LNCAP (cell line): ENCODE results near the gene ARCN1.

ENCODE experiments used
- TF ChIP-seq, protein P1 (sequence below): fragments of 450-650 bp; IDR thresholded peaks from 2 replicates; pipeline ENCODE4 v1.5.1; 2017; ENCODE audit warnings: mild to moderate bottlenecking

The ARCN1 gene

DNA sequence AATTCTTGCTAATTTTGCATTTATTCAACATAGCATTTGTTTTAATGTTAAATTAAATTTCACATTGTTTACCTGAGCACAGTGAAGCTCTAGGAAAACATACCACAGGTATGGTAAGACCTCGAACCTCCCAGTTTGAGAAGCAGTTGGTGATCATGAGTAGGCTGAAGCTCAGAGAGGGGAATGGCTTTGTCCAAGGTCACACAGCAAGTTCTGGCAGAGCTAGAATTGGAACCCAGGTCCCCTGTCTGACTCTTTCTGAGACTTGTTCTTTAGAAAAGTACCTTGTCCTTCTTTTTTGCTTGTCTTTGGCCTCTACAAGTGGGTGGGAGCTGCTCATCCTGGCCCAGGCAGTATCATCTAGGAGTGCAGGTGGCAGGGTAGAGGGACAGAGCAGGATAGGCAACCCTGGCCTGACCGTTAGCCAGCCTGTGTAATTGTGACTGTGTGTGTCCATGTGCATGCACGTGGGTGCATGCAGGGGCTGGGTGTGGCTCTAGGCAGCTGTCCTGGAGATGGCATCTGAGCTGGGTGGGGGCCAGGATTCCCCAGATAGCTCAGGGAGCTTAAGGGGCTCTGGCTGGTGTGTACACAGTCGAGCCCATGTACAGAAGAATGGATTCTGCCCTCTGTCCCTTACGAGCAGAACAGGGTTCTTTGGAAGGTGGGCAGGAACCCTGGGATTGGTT lies 56.8 kb downstream of the ARCN1 start:
- TF ChIP-seq, protein P1, sequence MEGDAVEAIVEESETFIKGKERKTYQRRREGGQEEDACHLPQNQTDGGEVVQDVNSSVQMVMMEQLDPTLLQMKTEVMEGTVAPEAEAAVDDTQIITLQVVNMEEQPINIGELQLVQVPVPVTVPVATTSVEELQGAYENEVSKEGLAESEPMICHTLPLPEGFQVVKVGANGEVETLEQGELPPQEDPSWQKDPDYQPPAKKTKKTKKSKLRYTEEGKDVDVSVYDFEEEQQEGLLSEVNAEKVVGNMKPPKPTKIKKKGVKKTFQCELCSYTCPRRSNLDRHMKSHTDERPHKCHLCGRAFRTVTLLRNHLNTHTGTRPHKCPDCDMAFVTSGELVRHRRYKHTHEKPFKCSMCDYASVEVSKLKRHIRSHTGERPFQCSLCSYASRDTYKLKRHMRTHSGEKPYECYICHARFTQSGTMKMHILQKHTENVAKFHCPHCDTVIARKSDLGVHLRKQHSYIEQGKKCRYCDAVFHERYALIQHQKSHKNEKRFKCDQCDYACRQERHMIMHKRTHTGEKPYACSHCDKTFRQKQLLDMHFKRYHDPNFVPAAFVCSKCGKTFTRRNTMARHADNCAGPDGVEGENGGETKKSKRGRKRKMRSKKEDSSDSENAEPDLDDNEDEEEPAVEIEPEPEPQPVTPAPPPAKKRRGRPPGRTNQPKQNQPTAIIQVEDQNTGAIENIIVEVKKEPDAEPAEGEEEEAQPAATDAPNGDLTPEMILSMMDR, result no peak

DNA sequence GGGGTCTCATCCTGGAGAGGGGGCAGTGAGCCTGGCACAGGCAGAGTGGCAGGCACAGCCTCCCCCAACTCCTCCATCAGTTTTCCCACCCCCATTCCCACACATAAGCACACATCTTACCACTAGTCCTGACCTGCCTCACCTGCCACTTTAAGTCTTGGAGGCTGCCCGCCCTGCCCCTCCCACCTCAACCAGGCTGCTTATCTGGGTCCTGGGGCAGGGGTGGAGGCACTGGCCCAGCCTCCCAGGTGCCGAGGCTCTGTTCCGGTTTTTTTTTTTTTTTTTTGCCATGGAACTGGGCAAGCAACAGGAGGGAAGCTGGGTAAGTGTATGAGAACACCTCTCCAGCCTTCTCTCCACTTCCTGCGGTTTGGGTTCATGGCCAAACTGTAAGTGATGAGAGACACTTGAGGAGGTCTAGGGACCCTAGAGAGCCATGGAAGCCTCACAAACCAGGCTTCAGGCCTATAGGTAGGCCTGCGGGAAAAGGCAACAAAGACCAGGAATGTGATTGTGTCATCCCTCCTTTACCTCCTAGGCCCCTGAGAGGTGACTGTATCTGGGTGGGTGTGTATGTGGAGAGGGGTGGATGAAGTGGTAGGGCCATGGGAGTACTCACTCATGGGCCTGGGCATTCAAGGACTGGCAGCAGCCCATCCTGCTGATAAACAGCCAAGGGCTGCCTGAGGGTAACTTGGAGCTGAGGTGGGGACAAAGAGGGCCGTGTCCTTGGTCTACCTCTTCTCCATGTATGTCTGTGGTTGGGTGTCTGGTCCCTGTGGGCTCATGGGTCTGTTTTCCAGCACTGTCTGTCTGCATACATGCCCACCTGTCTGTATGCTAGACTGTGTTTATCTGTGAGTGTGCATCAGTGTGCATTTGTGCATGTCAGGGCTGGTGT lies 57.8 kb downstream of the ARCN1 start:
- TF ChIP-seq, protein P1, result no peak

DNA sequence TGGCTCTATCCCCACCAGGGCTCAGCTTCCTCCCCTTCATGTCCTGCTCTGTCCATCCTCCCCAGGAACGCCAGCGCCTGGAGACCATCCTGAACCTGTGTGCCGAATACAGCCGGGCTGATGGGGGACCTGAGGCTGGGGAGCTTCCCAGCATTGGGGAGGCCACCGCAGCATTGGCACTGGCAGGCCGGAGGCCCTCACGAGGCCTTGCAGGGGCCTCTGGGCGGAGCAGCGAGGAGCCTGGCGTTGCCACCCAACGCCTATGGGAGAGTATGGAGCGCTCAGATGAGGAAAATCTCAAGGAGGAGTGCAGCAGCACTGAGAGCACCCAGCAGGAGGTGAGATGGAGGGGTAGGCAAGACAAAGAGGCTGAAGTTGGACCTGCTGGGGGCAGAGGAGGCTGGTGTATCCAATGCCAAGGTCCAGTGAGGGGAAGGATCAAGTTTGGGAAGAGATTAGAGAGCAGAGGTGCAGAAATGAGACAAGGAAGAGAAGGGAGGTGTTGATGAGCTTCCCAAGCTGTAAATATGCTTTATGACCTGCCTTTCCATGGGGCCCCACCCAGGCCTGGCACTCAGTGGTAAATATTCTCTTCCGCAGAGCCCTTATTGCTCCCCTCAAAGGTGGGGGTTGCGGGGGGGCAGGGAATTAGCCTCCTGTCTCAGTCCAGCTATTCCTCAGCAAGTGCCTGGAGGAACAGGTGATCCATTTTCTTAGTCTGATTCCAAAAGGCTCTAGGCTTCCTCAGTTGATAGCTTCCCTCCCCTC lies 59.1 kb downstream of the ARCN1 start:
- TF ChIP-seq, protein P1, result no peak

DNA sequence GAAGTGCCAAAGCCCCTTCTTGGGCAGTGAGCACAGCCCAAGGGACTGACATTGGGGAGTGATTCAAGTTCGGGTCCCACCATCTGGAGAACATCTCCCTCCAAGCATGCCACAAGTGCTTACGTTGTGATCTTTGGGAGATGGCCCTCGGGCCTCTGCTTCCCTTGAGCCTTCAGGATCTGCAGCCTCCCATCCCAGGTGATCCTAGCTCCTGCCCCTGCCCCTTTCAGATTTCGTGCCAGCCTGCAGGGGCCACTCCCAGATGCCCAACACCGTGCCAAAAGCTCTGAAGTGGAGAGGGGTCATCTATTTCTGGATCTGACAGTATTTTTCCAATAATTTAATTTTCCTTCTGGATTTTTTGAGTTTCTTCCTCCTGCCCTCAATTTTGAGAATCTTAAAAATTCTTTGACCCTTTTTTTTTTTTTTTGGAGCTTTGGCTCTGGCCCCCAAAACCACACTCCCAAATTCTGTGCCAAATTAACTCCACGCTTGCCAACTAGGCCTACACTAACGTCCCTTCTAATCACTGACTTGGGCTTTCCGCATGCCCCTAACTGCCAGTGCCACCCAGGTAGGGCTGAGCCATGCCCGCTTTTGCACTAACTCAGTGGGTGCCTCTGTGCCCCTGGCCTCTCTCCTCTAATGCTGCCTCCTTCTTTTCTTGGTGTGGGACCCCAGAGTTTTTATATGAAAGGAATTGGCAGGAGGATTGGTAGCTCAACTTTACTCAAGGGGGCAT lies 60.5 kb downstream of the ARCN1 start:
- TF ChIP-seq, protein P1, result no peak

DNA sequence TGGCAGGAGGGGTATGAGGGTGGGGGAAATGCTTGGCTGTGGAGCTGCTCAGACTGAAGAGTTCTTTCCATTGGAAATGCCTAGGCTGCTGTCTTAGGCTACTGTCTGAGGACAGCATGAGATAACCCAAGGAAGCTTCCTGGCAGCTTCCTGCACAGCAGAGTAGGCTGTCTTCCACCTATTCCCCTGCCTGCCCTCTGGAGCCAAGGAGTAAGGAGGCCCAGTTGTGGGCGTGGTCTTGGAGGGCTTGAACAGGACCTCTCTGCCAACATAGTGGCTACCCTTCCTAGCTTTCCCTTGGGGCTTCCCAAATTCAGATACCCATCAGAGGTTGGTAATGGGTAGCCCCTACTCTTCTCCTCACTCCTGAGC lies 61.1 kb downstream of the ARCN1 start:
- TF ChIP-seq, protein P1, result no peak

DNA sequence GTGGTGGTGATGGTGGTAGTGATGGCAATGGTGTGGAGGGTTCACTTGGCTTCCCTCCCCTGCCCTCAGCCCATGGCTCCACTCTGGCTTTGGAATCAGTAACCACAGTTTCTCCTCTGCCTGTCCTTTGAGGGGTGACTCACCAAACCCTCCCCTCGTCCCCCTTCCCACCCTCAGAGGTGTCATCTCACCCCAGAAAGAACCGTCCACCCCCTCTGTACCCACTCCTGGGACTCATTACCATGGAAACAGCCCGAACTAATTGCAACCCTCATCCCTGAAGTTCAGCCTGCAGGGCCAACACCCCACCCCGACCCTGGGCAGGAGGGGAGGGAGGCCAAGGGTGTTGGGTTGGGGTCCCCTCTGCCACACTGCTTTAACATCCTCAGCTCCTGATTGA lies 61.8 kb downstream of the ARCN1 start:
- TF ChIP-seq, protein P1, result no peak
